WTC11 (cell line): Measurements from ENCODE around the gene MYO5B. TPM values are rescaled to one million over a fixed set of nuclear protein-coding genes. Genes with fewer than 3 reads are reported as not detected.

Source experiments
- ATAC-seq: fragments of 200-7000 bp; cut with Tn5 transposase; 2 replicates; pipeline ENCODE4 v1.10.0; 2021; ENCODE audit warnings: mild to moderate bottlenecking, moderate library complexity
- CTCF ChIA-PET: fragments of 300-600 bp; sonication (Branson Sonifier 250); formaldehyde crosslinking; loops from one replicate; lab custom pipeline; 2021; ENCODE audit warnings: antibody characterized with exemption; lab: Charles Lee
- POLR2A ChIA-PET: fragments of 350-600 bp; sonication (Branson Sonifier 250); formaldehyde crosslinking; loops from one replicate; lab custom pipeline; 2021; ENCODE audit warnings: antibody characterized with exemption; lab: Charles Lee
- DNase-seq: peaks from one replicate; pipeline ENCODE4 v3.0.0; 2021; ENCODE audit warnings: low spot score
- H3K27ac Mint-ChIP-seq: 2 replicates; pipeline ENCODE4 v1.8.0; 2021; ENCODE audit warnings: mixed read lengths
- H3K27me3 Mint-ChIP-seq: 2 replicates; pipeline ENCODE4 v1.8.0; 2021; ENCODE audit warnings: low read depth, mild to moderate bottlenecking, moderate library complexity, mixed read lengths
- H3K36me3 Mint-ChIP-seq: 2 replicates; pipeline ENCODE4 v1.8.0; 2021; ENCODE audit warnings: mixed read lengths
- H3K4me1 Mint-ChIP-seq: 2 replicates; pipeline ENCODE4 v1.8.0; 2022; ENCODE audit warnings: mixed read lengths
- H3K4me3 Mint-ChIP-seq: 2 replicates; pipeline ENCODE4 v1.8.0; 2021; ENCODE audit warnings: mild to moderate bottlenecking, moderate library complexity, mixed read lengths
- H3K9me3 Mint-ChIP-seq: 2 replicates; pipeline ENCODE4 v1.8.0; 2021; ENCODE audit warnings: mixed read lengths
- ELF4 ChIP-seq: sonication (generic); formaldehyde crosslinking; IDR thresholded peaks from 2 replicates; pipeline ENCODE4 v1.8.1; 2022; ENCODE audit warnings: low read depth, mild to moderate bottlenecking, moderate library complexity, missing genetic modification reagents
- FOXJ3 ChIP-seq: sonication (generic); formaldehyde crosslinking; IDR thresholded peaks from 2 replicates; pipeline ENCODE4 v1.9.0; 2021; ENCODE audit warnings: missing genetic modification reagents, mild to moderate bottlenecking, borderline replicate concordance
- FOXK1 ChIP-seq: sonication (generic); formaldehyde crosslinking; IDR thresholded peaks from 2 replicates; pipeline ENCODE4 v1.8.0; 2022; ENCODE audit warnings: mild to moderate bottlenecking, moderate library complexity, missing genetic modification reagents
- FOXP1 ChIP-seq: sonication (generic); formaldehyde crosslinking; IDR thresholded peaks from 2 replicates; pipeline ENCODE4 v1.8.0; 2022; ENCODE audit warnings: missing genetic modification reagents, mild to moderate bottlenecking, moderate library complexity, borderline replicate concordance
- JAZF1 ChIP-seq: fragments of 250-450 bp; sonication (Bioruptor Pico); IDR thresholded peaks from 2 replicates; pipeline ENCODE4 v1.9.0; 2021; ENCODE audit warnings: moderate library complexity, mild to moderate bottlenecking, inconsistent platforms
- KAT7 ChIP-seq: sonication (generic); formaldehyde crosslinking; IDR thresholded peaks from 2 replicates; pipeline ENCODE4 v1.8.1; 2023; ENCODE audit warnings: missing genetic modification reagents, mild to moderate bottlenecking, borderline replicate concordance
- RORB ChIP-seq: fragments of 250-450 bp; sonication (Bioruptor Pico); IDR thresholded peaks from 2 replicates; pipeline ENCODE4 v1.9.0; 2021; ENCODE audit warnings: mild to moderate bottlenecking
- SMAD3 ChIP-seq: sonication (generic); formaldehyde crosslinking; IDR thresholded peaks from 2 replicates; pipeline ENCODE4 v1.8.0; 2022; ENCODE audit warnings: missing genetic modification reagents, mild to moderate bottlenecking, borderline replicate concordance
- SOX15 ChIP-seq: fragments of 250-450 bp; sonication (Bioruptor Pico); IDR thresholded peaks from 2 replicates; pipeline ENCODE4 v1.9.0; 2021; ENCODE audit warnings: mild to moderate bottlenecking
- TCF7 ChIP-seq: sonication (generic); formaldehyde crosslinking; IDR thresholded peaks from 2 replicates; pipeline ENCODE4 v1.8.0; 2022; ENCODE audit warnings: mild to moderate bottlenecking, low read depth, missing genetic modification reagents, moderate library complexity
- ZBTB21 ChIP-seq: sonication (generic); formaldehyde crosslinking; IDR thresholded peaks from 2 replicates; pipeline ENCODE4 v1.8.1; 2023; ENCODE audit warnings: mild to moderate bottlenecking, missing genetic modification reagents, borderline replicate concordance
- total RNA-seq: library from RNA; stranded (reverse); gene quantifications from 3 replicates; pipeline ENCODE4 v1.2.3, GENCODE V29; 2021
- TF ChIP-seq, protein P1 (sequence below): sonication (generic); formaldehyde crosslinking; IDR thresholded peaks from 2 replicates; pipeline ENCODE4 v1.8.0; 2022; ENCODE audit warnings: mild to moderate bottlenecking, missing genetic modification reagents
- TF ChIP-seq, protein P2 (sequence below): sonication (generic); formaldehyde crosslinking; IDR thresholded peaks from 2 replicates; pipeline ENCODE4 v1.8.0; 2023; ENCODE audit warnings: mild to moderate bottlenecking, missing genetic modification reagents
- TF ChIP-seq, protein P3 (sequence below): sonication (generic); formaldehyde crosslinking; IDR thresholded peaks from 2 replicates; pipeline ENCODE4 v1.8.0; 2023; ENCODE audit warnings: missing genetic modification reagents
- TF ChIP-seq, protein P4 (sequence below): fragments of 250-450 bp; sonication (Bioruptor Pico); conservative IDR thresholded peaks from 2 replicates; pipeline ENCODE4 v1.9.0; 2021; ENCODE audit warnings: mild to moderate bottlenecking
- TF ChIP-seq, protein P5 (sequence below): sonication (generic); formaldehyde crosslinking; IDR thresholded peaks from 2 replicates; pipeline ENCODE4 v1.8.0; 2022; ENCODE audit warnings: mild to moderate bottlenecking, missing genetic modification reagents
- TF ChIP-seq, protein P6 (sequence below): fragments of 250-450 bp; sonication (Bioruptor Pico); IDR thresholded peaks from 2 replicates; pipeline ENCODE4 v1.9.0; 2021; ENCODE audit warnings: mild to moderate bottlenecking

MYO5B gene
- total RNA-seq, 1 experiment from 2014 or later = 8.7 TPM

DNA sequence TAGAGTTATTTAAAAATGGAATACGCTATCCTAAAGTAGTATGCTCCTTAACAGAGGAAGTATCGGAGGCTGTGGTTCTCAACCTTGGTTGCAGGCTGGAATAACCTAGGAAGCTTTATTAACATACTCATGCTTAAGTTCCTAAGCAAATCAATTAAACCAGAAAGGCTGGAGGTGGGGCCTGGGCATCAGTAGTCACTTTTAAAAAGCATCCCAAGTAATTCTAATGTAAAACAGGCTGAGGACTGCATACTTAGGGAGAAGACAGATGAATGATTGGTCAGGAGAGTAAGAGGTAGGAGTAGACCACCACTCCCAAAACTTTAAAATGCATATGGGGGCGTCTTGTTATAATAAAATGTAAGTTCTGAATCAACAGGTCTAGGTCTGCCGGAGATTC lies 396.9 kb downstream of the MYO5B start:
- Mint-ChIP-seq H3K36me3 (peaks cover 82% of the 10 kb centered on the region), H3K27me3 (no peaks in the 10 kb centered on the region), H3K4me1 (peaks cover 7% of the 10 kb centered on the region), H3K27ac (peak overlapping the region; percentile 91; the same call in 1 of the 2 replicates), H3K9me3 (peaks cover 19% of the 10 kb centered on the region; the same call in 1 of the 2 replicates), H3K4me3 (no peak overlapping the region)
- ATAC-seq (peak; percentile 90), DNase-seq (no peak)
- CTCF ChIA-PET = interaction anchor here (1.3 kb wide), 1 partner anchor 61 kb away, joined by 6 read pairs; no protein-coding TSS in a partner anchor
- no peak for TF ChIP-seq JAZF1 (CRISPR knock-in tag)
- no peak for TF ChIP-seq FOXK1
- TF ChIP-seq, protein P1, sequence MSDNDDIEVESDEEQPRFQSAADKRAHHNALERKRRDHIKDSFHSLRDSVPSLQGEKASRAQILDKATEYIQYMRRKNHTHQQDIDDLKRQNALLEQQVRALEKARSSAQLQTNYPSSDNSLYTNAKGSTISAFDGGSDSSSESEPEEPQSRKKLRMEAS (CRISPR knock-in tag) = no peak
- no peak for TF ChIP-seq SOX15 (CRISPR knock-in tag)
- TF ChIP-seq TCF7 (CRISPR knock-in tag) = no peak
- TF ChIP-seq, protein P2, sequence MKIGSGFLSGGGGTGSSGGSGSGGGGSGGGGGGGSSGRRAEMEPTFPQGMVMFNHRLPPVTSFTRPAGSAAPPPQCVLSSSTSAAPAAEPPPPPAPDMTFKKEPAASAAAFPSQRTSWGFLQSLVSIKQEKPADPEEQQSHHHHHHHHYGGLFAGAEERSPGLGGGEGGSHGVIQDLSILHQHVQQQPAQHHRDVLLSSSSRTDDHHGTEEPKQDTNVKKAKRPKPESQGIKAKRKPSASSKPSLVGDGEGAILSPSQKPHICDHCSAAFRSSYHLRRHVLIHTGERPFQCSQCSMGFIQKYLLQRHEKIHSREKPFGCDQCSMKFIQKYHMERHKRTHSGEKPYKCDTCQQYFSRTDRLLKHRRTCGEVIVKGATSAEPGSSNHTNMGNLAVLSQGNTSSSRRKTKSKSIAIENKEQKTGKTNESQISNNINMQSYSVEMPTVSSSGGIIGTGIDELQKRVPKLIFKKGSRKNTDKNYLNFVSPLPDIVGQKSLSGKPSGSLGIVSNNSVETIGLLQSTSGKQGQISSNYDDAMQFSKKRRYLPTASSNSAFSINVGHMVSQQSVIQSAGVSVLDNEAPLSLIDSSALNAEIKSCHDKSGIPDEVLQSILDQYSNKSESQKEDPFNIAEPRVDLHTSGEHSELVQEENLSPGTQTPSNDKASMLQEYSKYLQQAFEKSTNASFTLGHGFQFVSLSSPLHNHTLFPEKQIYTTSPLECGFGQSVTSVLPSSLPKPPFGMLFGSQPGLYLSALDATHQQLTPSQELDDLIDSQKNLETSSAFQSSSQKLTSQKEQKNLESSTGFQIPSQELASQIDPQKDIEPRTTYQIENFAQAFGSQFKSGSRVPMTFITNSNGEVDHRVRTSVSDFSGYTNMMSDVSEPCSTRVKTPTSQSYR (CRISPR knock-in tag) = no peak
- no peak for TF ChIP-seq KAT7 (CRISPR knock-in tag)
- no peak for TF ChIP-seq ELF4 (CRISPR knock-in tag)
- TF ChIP-seq, protein P3, sequence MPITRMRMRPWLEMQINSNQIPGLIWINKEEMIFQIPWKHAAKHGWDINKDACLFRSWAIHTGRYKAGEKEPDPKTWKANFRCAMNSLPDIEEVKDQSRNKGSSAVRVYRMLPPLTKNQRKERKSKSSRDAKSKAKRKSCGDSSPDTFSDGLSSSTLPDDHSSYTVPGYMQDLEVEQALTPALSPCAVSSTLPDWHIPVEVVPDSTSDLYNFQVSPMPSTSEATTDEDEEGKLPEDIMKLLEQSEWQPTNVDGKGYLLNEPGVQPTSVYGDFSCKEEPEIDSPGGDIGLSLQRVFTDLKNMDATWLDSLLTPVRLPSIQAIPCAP (CRISPR knock-in tag) = no peak
- TF ChIP-seq, protein P4, sequence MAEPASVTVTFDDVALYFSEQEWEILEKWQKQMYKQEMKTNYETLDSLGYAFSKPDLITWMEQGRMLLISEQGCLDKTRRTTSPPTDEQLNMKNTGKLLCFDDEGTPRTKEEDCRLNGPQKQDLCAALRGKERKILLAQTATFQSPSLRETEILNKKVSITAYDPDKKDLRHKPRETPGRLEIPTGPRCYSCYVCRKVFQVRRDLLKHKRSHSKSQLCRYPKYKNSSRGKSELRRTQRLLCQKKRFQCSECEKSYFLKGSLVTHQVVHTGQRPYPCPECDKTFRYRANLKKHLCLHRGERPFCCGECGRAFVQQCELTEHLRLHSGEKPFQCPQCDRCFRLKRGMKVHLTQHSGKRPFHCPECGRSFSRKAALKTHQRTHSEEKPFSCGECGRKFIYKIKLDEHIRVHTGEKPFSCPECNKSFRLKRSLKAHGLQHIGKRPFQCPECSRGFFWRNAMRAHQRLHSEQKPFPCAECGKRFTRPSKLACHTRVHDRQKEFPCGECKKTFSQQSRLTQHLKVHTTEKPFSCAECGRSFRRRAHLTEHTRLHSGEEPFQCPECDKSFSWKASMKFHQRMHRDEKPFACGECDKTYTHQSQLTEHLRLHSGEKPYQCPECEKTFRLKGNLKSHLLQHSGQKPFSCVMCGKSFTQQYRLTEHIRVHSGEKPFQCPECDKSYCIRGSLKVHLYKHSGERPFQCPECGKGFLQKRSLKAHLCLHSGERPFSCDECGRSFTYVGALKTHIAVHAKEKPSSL (CRISPR knock-in tag) = no peak
- no peak for TF ChIP-seq ZBTB21 (CRISPR knock-in tag)
- no peak for TF ChIP-seq FOXP1 (CRISPR knock-in tag)
- POLR2A ChIA-PET = no interaction called here

DNA sequence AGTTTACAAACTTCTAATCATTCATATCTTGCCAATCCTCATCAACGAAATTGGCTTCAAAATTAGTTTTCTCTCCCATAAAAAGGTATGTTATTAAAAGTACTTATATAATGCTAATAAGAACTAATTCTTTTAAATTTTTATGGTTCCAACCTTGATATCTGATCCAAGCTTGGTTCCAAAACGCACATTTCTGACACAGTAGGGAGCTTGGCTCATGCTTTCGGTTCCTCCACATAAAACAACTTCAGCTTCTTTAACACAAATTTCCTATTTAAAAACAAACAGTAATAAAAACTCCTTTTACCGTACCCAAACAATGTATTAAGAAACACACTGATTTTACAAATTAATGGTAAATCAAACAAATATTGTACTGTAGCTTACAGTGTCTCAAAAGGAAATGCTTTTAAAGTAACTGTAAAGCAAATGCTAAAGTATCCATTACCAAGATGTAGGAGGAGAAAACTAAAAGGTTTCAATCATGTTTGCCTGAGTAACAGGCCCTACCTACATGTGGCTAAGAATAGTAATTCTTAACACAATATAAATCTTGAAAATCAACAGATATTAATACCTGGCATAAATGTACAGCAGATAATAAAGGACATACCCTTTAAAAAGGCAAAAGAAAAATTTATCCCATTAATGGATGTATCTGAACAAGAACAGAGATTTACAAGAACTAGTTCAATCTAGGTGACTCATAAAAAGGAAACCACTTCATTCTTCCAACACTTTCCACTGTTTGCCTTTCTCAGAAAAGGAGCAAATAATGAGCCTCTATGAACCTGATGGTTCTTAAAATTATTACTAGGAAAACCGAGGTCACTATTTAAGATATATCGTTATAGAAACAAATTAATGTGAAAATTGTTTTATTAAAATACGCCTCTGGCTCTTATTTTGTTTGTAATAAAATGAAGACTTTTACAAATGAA lies 399.1 kb downstream of the MYO5B start:
- no peak for ATAC-seq
- TF ChIP-seq FOXJ3 (CRISPR knock-in tag) (no peak), SMAD3 (CRISPR knock-in tag) (no peak), RORB (CRISPR knock-in tag) (no peak), SOX15 (CRISPR knock-in tag) (no peak)
- TF ChIP-seq, protein P5, sequence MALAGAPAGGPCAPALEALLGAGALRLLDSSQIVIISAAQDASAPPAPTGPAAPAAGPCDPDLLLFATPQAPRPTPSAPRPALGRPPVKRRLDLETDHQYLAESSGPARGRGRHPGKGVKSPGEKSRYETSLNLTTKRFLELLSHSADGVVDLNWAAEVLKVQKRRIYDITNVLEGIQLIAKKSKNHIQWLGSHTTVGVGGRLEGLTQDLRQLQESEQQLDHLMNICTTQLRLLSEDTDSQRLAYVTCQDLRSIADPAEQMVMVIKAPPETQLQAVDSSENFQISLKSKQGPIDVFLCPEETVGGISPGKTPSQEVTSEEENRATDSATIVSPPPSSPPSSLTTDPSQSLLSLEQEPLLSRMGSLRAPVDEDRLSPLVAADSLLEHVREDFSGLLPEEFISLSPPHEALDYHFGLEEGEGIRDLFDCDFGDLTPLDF (CRISPR knock-in tag) = no peak
- TF ChIP-seq, protein P4 (CRISPR knock-in tag) = no peak
- TF ChIP-seq, protein P6, sequence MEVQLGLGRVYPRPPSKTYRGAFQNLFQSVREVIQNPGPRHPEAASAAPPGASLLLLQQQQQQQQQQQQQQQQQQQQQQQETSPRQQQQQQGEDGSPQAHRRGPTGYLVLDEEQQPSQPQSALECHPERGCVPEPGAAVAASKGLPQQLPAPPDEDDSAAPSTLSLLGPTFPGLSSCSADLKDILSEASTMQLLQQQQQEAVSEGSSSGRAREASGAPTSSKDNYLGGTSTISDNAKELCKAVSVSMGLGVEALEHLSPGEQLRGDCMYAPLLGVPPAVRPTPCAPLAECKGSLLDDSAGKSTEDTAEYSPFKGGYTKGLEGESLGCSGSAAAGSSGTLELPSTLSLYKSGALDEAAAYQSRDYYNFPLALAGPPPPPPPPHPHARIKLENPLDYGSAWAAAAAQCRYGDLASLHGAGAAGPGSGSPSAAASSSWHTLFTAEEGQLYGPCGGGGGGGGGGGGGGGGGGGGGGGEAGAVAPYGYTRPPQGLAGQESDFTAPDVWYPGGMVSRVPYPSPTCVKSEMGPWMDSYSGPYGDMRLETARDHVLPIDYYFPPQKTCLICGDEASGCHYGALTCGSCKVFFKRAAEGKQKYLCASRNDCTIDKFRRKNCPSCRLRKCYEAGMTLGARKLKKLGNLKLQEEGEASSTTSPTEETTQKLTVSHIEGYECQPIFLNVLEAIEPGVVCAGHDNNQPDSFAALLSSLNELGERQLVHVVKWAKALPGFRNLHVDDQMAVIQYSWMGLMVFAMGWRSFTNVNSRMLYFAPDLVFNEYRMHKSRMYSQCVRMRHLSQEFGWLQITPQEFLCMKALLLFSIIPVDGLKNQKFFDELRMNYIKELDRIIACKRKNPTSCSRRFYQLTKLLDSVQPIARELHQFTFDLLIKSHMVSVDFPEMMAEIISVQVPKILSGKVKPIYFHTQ (CRISPR knock-in tag) = no peak

More for the DNA sequence above, 399.1 kb downstream of the MYO5B start:
- Mint-ChIP-seq H3K27ac (no peak overlapping the region), H3K4me1 (peaks cover 7% of the 10 kb centered on the region), H3K27me3 (no peaks in the 10 kb centered on the region), H3K4me3 (no peak overlapping the region), H3K9me3 (peaks cover 16% of the 10 kb centered on the region; the same call in 1 of the 2 replicates), H3K36me3 (peaks cover 77% of the 10 kb centered on the region)
- ChIA-PET CTCF (no interaction called here), POLR2A (no interaction called here)
- no peak for DNase-seq
